GM19238 (cell line): ENCODE data around the gene ABCG5.

ENCODE experiments used
- DNase-seq: peaks from one replicate; pipeline ENCODE4 v3.0.0; 2011; ENCODE audit warnings: low spot score; ENCODE audit not compliant: insufficient read length

Gene ABCG5

DNA sequence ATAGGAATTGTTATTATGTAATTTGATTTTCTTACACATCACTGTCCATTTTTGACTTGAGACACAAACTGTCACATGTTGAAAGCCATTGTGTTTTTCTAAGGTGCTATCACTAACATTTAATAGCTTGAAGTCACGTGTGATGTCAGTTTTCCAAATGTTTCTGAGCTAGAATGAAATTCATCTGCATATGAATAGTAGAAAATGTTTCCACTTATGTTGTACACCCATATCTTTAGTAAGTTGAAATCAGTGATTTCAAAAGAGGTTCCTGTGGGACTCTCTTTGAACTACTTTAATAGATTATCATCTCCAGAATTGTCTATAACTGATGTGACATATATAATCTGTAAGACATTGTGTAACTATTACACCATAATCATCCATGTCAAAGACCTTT lies 27.8 kb downstream of the ABCG5 start:
- no peak for DNase-seq

DNA sequence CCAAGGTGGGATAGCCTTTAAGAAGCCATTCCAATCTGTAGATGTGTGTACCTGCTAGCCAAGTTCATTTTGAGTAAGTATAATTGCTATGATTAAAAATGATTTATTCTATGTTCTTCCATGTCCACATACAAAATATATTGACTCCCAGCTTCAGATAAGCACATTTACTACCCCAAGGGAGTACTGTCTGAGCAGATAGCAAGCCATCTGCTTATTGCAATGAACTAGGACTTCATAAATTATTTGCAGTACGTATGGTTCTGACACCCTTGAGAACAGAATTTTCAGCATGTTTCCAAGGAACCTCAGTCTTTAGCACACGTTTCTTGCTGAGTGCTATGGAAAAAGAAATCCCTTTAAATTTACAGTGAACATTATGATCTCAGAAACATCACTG lies 28.2 kb downstream of the ABCG5 start:
- DNase-seq = no peak

- no peak for DNase-seq
Observed at GRCh38 chr2:43806719-43807031, 32.0 kb downstream of the ABCG5 start.

DNA sequence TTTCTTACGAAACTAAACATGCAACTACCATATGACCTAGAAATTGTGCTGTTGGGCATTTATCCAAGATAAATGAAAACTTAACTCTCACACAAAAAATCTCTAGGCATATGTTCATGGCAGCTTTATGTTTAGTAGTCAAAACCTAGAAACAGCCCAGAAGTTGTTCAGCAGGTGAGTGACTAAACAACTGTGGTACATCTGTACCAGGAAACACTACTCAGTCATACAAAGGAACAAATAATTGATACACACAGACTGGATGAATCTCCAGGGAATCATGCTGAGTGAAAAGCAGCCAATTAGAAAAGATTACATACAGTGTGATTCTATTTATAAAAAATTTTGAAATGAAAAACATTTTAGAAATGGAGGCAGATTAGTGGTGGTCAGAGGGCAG lies 35.5 kb downstream of the ABCG5 start:
- DNase-seq = no peak

DNA sequence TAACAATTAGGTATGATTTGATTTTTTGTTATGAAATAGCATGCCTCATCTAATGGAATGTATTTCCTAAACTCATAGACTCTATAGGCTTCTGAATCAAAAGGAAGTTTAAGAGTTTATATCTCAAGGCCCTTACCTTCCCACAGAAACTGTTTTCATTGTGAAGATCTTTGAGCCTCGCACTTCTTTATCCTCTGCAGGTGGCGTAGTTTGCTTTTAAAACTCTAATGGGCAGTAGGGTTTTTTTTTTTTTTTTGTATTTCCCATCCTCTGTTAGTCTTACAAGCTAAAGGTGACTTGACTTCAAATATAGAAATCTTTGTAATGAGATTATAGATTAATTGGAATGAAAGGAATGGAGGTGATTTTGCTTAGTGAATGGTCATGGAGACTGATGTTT lies 36.5 kb downstream of the ABCG5 start:
- DNase-seq = no peak

- DNase-seq = no peak
Observed at GRCh38 chr2:43800894-43801293, 37.7 kb downstream of the ABCG5 start.

DNA sequence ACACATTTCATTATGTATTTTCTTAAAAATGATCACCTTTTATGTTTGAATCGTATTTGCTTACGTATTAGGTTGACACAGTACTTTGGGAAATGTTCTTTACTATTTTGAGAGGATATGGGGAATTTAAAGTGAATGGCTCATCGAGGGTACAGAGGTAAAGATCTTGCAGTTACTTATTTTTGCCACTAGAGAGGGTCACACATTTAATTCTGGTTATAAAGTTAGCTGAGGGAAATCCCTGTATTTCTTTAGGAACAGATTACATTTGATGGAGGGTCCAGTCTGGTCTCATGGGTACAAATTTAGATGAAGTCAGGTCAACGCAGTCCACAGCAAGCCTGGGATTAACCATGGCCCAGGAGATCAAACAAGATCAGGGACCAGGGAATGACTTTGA lies 40.3 kb downstream of the ABCG5 start:
- no peak for DNase-seq

DNA sequence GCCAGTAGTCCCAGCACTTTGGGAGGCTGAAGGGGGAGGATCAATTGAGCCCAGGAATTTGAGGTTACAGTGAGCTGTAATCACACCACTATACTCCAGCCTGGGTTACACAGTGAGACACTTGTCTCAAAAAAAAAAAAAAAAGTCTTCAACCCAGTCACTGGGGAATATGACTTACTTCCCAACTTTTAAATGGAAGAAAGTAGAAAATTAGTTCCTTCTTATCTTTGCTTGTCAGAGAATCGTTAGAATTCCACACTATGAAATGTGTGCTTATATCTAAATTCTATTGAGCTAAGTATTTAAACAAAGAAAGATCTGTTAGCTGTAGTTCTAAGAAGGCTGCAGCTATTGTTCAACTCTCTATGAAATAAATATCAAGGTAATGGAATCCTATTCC lies 42.4 kb downstream of the ABCG5 start:
- no peak for DNase-seq

DNA sequence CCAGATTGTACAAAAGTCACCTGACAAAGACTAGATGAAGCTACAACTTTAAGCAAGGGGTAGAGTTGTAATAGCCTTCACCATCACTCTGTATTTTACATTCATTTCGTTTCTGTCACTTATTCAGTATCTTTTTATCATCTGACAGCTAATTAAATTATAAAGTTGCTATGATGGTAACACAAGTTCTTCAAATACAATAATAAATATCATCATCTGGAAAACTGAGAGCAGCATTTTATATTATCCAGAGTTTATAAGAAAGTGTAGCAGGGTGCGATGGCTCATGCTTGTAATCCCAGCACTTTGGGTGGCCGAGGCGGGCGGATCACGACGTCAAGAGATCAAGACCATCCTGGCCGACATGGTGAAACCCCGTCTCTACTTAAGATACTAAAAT lies 43.7 kb downstream of the ABCG5 start:
- no peak for DNase-seq

DNA sequence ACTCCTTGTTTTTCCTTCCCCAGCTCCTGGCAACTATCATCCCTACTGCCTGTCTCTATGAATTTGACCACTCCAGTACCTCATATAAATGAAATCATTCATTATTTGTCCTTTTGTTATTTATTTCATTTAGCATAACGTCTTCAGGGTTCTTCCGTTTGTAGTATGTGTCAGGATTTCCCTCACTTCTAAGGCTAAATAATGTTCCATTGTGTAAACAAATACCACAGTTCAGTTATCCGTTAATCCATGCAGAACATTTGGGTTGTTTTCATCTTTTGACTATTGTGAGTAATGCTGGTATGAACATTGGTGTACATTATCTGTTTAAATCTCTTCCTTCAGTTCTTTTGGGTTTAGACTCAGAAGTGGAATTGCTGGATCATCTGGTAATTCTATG lies 46.0 kb downstream of the ABCG5 start:
- no peak for DNase-seq

DNA sequence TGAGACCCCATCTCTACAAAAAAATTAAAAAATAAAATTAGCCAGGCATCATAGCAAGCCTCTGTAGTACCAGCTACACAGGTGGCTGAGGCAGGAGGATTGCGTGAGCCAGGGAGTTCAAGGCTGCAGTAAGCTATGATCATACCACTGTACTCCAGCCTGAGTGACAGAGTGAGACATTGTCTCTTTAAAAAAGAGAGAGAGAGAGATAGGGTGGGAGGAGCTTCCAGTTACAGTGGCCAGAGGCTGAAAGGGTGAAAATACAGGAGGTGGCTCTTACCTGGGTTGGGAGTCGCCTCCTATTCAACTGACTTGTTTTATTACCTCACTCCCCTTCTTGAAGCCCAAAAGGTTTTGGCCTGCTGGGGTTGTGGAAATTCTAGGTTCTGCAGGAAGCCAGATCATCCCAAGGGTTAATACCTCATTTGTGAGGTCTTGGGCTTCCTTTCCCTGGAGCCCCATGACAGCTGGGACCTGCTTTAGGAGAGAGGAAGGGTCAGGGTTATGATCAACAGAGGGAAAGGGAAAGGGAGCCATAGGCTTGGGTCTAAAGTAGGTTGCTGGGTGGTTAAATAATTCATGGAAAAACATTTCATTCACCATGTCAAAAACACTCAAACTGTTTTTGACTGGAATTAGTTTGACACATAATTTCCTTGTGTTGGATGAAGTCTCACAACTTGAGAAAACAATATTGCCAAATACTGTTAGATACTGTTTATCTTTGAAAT lies 47.4 kb downstream of the ABCG5 start:
- DNase-seq = no peak

DNA sequence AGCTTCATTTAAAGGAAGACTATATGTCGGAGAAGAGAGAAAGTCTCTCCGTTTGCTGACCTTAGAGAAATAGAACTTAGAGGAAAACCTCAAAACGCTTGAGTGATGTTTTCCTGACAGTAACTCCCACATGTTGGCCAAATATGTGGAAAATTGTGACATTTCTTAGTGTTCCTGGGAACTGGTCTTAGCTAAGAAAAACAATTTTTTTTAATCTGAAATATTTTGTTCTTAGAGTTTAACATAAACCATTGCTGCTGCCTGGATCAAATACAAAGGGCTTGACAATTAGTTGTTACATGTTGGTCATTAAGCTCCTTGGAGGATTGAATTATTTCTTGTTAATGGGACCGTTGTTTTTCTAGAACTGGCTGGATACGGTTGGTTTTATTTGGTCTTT lies 48.5 kb downstream of the ABCG5 start:
- no peak for DNase-seq

GRCh38 chr2:43788646-43789045 lies 50.0 kb downstream of the ABCG5 start:
- no peak for DNase-seq

DNA sequence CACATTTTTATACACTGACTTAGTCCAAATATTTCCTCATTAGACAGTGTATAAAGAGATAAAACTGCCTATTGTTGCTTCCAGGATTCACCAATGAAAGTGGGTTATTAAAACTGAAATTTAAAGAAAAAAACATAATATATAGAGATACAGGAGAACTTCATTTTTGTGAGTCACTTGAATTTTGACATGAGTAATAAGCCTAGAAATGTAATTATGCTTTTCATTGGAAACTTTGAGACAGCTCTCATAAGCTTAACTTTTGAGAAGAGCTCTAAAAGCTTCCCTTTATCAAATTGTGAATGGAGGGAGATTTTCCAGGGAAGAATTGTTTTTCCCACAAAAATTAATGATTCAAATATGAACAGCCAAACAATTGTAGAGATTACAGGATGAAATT lies 50.7 kb downstream of the ABCG5 start:
- DNase-seq = no peak

DNA sequence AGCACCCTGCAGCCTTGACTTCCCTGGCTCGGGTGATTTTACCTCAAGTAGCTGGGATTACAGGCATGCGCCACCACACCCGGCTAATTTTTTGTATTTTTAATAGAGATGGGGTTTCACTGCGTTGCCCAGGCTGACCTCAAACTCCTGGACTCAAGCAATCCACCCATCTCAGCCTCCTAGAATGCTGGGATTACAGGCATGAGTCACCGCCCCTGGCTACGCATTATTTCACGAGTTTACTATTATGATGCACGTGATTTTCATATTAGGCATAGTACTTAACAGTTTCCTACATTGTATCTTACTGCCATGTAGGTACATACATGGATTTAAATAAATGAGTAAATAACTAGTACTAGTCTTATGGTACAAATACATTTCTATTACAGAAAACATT lies 60.4 kb downstream of the ABCG5 start:
- no peak for DNase-seq

- DNase-seq = no peak
Observed at GRCh38 chr2:43777306-43777926, 61.2 kb downstream of the ABCG5 start.

GRCh38 chr2:43776324-43776723 lies 62.3 kb downstream of the ABCG5 start:
- no peak for DNase-seq

GRCh38 chr2:43774617-43775016 lies 64.0 kb downstream of the ABCG5 start:
- DNase-seq = no peak

- peak; percentile 82 for DNase-seq
Observed at GRCh38 chr2:43773876-43774613, 64.6 kb downstream of the ABCG5 start, which contains the start of gene DYNC2LI1. TSS of gene DYNC2LI1 (plus strand) at chr2:43774039. CDS start at chr2:43774139, 100 bp downstream.

- no peak for DNase-seq
Observed at GRCh38 chr2:43766006-43766405, 72.6 kb downstream of the ABCG5 start.

DNA sequence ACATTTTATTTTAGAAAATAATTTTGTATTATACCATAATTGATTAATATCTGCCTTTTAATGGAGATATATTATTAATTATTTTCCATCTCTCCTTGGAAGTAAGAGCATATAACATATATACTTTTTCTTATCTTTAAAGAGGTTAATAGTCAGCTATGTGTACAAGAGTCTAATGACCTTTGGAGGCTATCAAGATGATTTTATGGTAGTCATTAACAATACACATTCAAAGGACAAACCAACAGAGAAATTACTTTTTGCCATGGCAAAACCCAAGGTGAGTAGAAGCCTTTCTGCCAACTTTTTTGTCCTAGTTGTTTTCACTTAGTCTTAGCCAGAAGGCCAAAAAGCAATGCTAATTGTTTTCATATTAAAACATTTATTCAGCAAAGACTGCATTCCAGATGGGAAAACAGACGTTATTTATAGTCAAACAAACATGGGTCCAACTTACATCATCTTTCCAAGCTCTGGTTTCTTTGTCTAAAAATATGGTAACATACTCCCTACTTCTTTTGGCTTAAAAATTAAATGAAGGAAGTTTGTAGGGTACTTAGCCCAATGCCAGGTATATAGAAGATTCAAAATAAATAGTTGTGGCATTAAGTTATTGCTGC lies 74.4 kb downstream of the ABCG5 start:
- no peak for DNase-seq

- no peak for DNase-seq
Observed at GRCh38 chr2:43763091-43763490, 75.5 kb downstream of the ABCG5 start.
